ENCODE measurements around the gene CREB3L1.

Gene CREB3L1

GRCh38 chr11:46247090-46247489 is 30.4 kb upstream of the CREB3L1 start:
- no peak for DNase-seq (ENCODE audit: low read depth, low spot score)
- no peaks in the 10 kb centered on the region for H3K36me3 ChIP-seq (ENCODE audit: insufficient read depth, low read length)
- no peaks in the 10 kb centered on the region for H3K9me3 ChIP-seq (ENCODE audit: low read depth, low read length)
- no peak overlapping the region for H3K9ac ChIP-seq (ENCODE audit: insufficient read length)
- no peak overlapping the region for H3K27ac ChIP-seq
- TF ChIP-seq FOXP2 (optimal IDR thresholded peaks at IDR 0.05; ENCODE audit: control extremely low read depth, extremely low read length, insufficient read depth), result no peak
- TF ChIP-seq POLR2AphosphoS5 (IDR thresholded peaks at IDR 0.05; ENCODE audit: borderline replicate concordance, low read depth, low read length), result no peak
- TF ChIP-seq EZH2 (IDR thresholded peaks at IDR 0.05), result no peak
- H3K4me3 ChIP-seq, result no peak overlapping the region

DNA sequence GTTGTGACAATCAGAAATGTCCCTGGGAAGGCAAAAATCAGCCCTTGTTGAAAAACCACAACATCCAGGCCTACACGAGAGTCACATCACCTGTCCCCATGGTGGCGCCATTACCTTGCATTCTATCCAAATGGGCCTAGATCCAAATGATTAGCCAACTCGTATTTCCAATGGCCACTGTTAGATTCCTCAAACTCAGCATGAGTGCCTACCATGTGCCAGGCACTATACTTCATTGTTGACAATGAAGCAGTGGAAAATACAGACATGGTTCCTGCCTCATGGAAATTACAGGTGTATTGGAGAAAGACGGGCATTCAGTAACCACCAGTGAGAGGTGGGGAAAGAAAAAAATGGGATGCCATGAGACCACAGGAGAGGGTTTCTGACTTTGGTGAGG is 29.8 kb upstream of the CREB3L1 start:
- no peak overlapping the region for H3K4me3 ChIP-seq
- no peak for DNase-seq (ENCODE audit: low read depth, low spot score)
- no peaks in the 10 kb centered on the region for H3K9me3 ChIP-seq (ENCODE audit: low read depth, low read length)
- no peak for TF ChIP-seq EZH2 (IDR thresholded peaks at IDR 0.05)
- TF ChIP-seq POLR2AphosphoS5 (IDR thresholded peaks at IDR 0.05; ENCODE audit: borderline replicate concordance, low read depth, low read length), result no peak
- H3K9ac ChIP-seq (ENCODE audit: insufficient read length), result no peak overlapping the region
- no peaks in the 10 kb centered on the region for H3K36me3 ChIP-seq (ENCODE audit: insufficient read depth, low read length)
- no peak overlapping the region for H3K27ac ChIP-seq

DNA sequence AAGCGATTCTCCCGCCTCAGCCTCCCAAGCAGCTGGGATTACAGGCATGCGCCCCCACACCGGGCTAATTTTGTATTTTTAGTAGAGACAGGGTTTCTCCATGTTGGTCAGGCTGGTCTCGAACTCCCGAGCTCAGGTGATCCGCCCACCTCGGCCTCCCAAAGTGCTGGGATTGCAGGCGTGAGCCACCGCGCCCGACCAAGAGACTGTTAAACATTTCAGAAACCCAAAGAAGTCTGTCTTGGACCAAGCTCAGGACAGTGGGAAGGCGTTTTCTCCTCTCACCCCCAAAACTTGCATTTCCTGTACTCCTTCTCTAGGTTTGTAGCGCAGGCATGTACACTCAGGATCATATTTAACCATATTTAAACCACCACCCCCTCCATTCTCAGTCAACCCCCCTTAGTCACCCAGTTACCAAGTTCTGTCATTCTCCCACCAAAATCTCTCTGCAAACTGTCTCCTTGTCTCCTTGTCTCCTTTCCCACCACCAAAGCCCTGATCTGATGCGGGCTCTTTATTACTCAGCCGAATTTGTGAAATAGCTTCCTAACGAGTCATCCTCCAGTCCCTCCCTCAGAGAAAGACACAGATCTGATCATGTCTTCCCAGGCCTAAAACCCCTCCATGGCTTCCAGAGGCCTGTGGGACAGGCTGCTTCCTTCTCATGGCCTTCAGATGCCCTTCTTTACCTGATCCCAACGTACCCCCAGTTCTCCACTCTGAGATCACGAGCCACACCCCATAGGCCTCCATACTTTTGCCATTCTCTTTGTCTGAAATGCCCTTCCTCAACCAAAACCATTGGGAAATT is 29.0 kb upstream of the CREB3L1 start:
- H3K36me3 ChIP-seq (ENCODE audit: insufficient read depth, low read length), result no peaks in the 10 kb centered on the region
- TF ChIP-seq FOXP2 (optimal IDR thresholded peaks at IDR 0.05; ENCODE audit: control extremely low read depth, extremely low read length, insufficient read depth), result no peak
- TF ChIP-seq EZH2 (IDR thresholded peaks at IDR 0.05), result no peak
- no peak for TF ChIP-seq POLR2AphosphoS5 (IDR thresholded peaks at IDR 0.05; ENCODE audit: borderline replicate concordance, low read depth, low read length)
- no peak overlapping the region for H3K4me3 ChIP-seq
- no peak for DNase-seq (ENCODE audit: low read depth, low spot score)
- H3K9ac ChIP-seq (ENCODE audit: insufficient read length), result no peak overlapping the region
- H3K27ac ChIP-seq, result peak overlapping the region; percentile 65
- no peaks in the 10 kb centered on the region for H3K9me3 ChIP-seq (ENCODE audit: low read depth, low read length)

GRCh38 chr11:46249103-46249937 is 28.1 kb upstream of the CREB3L1 start:
- Histone ChIP-seq H3K9ac (ENCODE audit: insufficient read length) (no peak overlapping the region), H3K27ac (peak overlapping the region; percentile 65), H3K9me3 (ENCODE audit: low read depth, low read length) (no peaks in the 10 kb centered on the region), H3K36me3 (ENCODE audit: insufficient read depth, low read length) (no peaks in the 10 kb centered on the region), H3K4me3 (no peak overlapping the region)
- no peak for DNase-seq (ENCODE audit: low read depth, low spot score)
- no peak for TF ChIP-seq FOXP2 (optimal IDR thresholded peaks at IDR 0.05; ENCODE audit: control extremely low read depth, extremely low read length, insufficient read depth)
- no peak for TF ChIP-seq EZH2 (IDR thresholded peaks at IDR 0.05)
- no peak for TF ChIP-seq POLR2AphosphoS5 (IDR thresholded peaks at IDR 0.05; ENCODE audit: borderline replicate concordance, low read depth, low read length)

GRCh38 chr11:46249938-46250744 is 27.3 kb upstream of the CREB3L1 start:
- no peak overlapping the region for H3K9ac ChIP-seq (ENCODE audit: insufficient read length)
- TF ChIP-seq POLR2AphosphoS5 (IDR thresholded peaks at IDR 0.05; ENCODE audit: borderline replicate concordance, low read depth, low read length), result no peak
- TF ChIP-seq EZH2 (IDR thresholded peaks at IDR 0.05), result no peak
- no peak for TF ChIP-seq FOXP2 (optimal IDR thresholded peaks at IDR 0.05; ENCODE audit: control extremely low read depth, extremely low read length, insufficient read depth)
- H3K9me3 ChIP-seq (ENCODE audit: low read depth, low read length), result no peaks in the 10 kb centered on the region
- DNase-seq (ENCODE audit: low read depth, low spot score), result no peak
- no peak overlapping the region for H3K4me3 ChIP-seq
- H3K27ac ChIP-seq, result no peak overlapping the region
- no peaks in the 10 kb centered on the region for H3K36me3 ChIP-seq (ENCODE audit: insufficient read depth, low read length)

DNA sequence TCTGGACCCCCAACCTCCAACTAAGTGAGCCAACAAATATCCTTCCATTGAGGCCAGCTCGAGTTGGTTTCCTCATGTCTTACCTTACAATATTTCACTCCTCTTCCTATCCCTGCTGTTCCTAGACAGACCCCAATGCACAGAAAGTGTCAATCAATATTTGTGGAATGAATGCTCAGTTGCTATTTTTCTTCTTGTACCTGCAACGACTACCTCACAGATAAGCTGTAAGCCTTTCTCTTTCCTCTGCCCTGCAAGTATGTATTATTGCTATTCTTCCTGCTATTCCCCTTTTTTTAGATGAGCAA is 26.8 kb upstream of the CREB3L1 start:
- Histone ChIP-seq H3K9me3 (ENCODE audit: low read depth, low read length) (no peaks in the 10 kb centered on the region), H3K4me3 (no peak overlapping the region), H3K27ac (no peak overlapping the region), H3K9ac (ENCODE audit: insufficient read length) (no peak overlapping the region), H3K36me3 (ENCODE audit: insufficient read depth, low read length) (no peaks in the 10 kb centered on the region)
- no peak for DNase-seq (ENCODE audit: low read depth, low spot score)
- TF ChIP-seq FOXP2 (optimal IDR thresholded peaks at IDR 0.05; ENCODE audit: control extremely low read depth, extremely low read length, insufficient read depth), result no peak
- TF ChIP-seq EZH2 (IDR thresholded peaks at IDR 0.05), result no peak
- no peak for TF ChIP-seq POLR2AphosphoS5 (IDR thresholded peaks at IDR 0.05; ENCODE audit: borderline replicate concordance, low read depth, low read length)

DNA sequence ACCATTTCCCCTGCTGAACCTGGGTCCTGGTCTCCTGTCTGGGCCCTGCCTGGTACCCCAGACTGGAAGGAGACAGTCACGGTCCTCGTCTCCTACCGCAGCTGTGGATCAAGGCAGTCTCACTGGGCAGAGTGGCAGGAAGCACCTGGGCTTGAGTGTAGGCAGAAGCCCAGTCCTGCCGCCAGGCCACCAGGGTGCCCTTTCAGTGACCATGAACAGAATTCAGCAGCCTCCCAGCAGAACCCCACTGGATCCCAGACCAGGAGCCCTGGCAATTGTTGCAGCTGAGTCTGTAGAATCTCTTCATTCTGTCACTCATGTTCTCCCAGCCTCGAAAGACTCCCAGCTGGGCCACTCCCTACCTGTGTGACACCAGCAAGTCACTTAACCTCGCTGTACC is 25.5 kb upstream of the CREB3L1 start:
- no peak overlapping the region for H3K9ac ChIP-seq (ENCODE audit: insufficient read length)
- no peak for DNase-seq (ENCODE audit: low read depth, low spot score)

DNA sequence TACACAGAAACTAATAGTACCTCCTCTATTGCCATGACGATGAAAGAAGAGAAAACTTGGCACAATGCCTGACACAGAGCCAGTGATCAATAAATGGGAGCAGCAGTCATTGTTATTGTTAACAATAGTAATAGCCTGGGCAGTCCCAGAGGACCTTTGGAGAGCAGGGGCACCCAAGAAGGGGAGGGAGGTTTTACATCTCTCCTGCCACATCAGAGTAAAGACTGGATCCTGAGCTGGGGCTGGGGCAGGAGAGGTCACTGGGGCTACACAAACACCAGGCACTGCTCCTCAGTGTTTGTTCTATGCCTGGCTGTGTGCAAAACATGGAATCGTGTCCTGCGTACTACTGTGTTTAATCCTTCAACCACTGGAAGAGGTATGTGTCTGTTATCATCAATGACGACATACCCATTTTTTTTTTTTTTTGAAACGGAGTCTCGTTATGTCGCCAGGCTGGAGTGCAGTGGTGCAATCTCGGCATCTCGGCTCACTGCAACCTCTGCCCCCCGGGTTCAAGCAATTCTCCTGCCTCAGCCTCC is 25.0 kb upstream of the CREB3L1 start:
- Histone ChIP-seq H3K27ac (no peak overlapping the region), H3K36me3 (ENCODE audit: insufficient read depth, low read length) (no peaks in the 10 kb centered on the region), H3K4me3 (no peak overlapping the region), H3K9ac (ENCODE audit: insufficient read length) (no peak overlapping the region), H3K9me3 (ENCODE audit: low read depth, low read length) (no peaks in the 10 kb centered on the region)
- TF ChIP-seq POLR2AphosphoS5 (IDR thresholded peaks at IDR 0.05; ENCODE audit: borderline replicate concordance, low read depth, low read length) (no peak), FOXP2 (optimal IDR thresholded peaks at IDR 0.05; ENCODE audit: control extremely low read depth, extremely low read length, insufficient read depth) (no peak), EZH2 (IDR thresholded peaks at IDR 0.05) (no peak)
- no peak for DNase-seq (ENCODE audit: low read depth, low spot score)

More for the DNA sequence above, 25.5 kb upstream of the CREB3L1 start:
- Histone ChIP-seq H3K27ac (no peak overlapping the region), H3K9me3 (ENCODE audit: low read depth, low read length) (no peaks in the 10 kb centered on the region), H3K36me3 (ENCODE audit: insufficient read depth, low read length) (no peaks in the 10 kb centered on the region), H3K4me3 (no peak overlapping the region)
- TF ChIP-seq FOXP2 (optimal IDR thresholded peaks at IDR 0.05; ENCODE audit: control extremely low read depth, extremely low read length, insufficient read depth) (no peak), EZH2 (IDR thresholded peaks at IDR 0.05) (no peak), POLR2AphosphoS5 (IDR thresholded peaks at IDR 0.05; ENCODE audit: borderline replicate concordance, low read depth, low read length) (no peak)

Measured in SK-N-MC (cell line).